H1 (cell line): Measurements from ENCODE around the gene AKAP8. TPM values are rescaled to one million over a fixed set of nuclear protein-coding genes. Genes with fewer than 3 reads are reported as not detected.

Experiments used
- CTCF ChIA-PET: fragments of 300-600 bp; sonication (Branson Sonifier 250); formaldehyde crosslinking; loops from one replicate; lab custom pipeline; 2021; ENCODE audit not compliant: partially characterized antibody; lab: Charles Lee
- POLR2A ChIA-PET: fragments of 300-600 bp; sonication (Branson Sonifier 250); formaldehyde crosslinking; loops from one replicate; lab custom pipeline; 2021; ENCODE audit warnings: inconsistent platforms; ENCODE audit not compliant: partially characterized antibody; lab: Charles Lee
- DNase-seq, 2 experiments: peaks; one replicate each; pipeline versions ENCODE4 v3.0.0 to v3.0.0-alpha.2; 2010 to 2022; ENCODE audit warnings: low spot score in 2 of 2, low read depth in 1 of 2, mixed read lengths in 1 of 2
- FAIRE-seq: peaks from 2 replicates; lab custom pipeline; 2011; peaks lifted over from hg19 to GRCh38; lab: Jason Lieb, UNC
- H2AFZ ChIP-seq: 2 replicates; pipeline ENCODE4 v1.8.1; 2012; ENCODE audit warnings: low read length, inconsistent platforms
- H2AK5ac ChIP-seq: 2 replicates; pipeline ENCODE4 v1.6.1; 2013; ENCODE audit warnings: low read depth, low read length
- H2BK120ac ChIP-seq: replicated peaks from 2 replicates; pipeline ENCODE3; 2013; ENCODE audit warnings: low read depth, low read length, inconsistent platforms
- H2BK12ac ChIP-seq: 2 replicates; pipeline ENCODE4 v1.6.1; 2013; ENCODE audit warnings: low read depth, low read length
- H2BK15ac ChIP-seq: 2 replicates; pipeline ENCODE4 v1.6.1; 2013; ENCODE audit warnings: low read length
- H2BK20ac ChIP-seq: 2 replicates; pipeline ENCODE4 v1.6.1; 2013; ENCODE audit warnings: low read length
- H2BK5ac ChIP-seq: 2 replicates; pipeline ENCODE4 v1.6.1; 2013; ENCODE audit warnings: low read depth, low read length
- H3K14ac ChIP-seq: 2 replicates; pipeline ENCODE4 v1.6.1; 2013; ENCODE audit warnings: inconsistent platforms; ENCODE audit not compliant: insufficient read length
- H3K18ac ChIP-seq: 2 replicates; pipeline ENCODE4 v1.6.1; 2013; ENCODE audit warnings: low read length; ENCODE audit errors: extremely low read depth
- H3K23ac ChIP-seq: 2 replicates; pipeline ENCODE4 v1.6.1; 2013; ENCODE audit warnings: inconsistent platforms; ENCODE audit not compliant: insufficient read length
- H3K23me2 ChIP-seq: 2 replicates; pipeline ENCODE4 v1.6.1; 2013; ENCODE audit warnings: low read depth, low read length
- H3K27ac ChIP-seq: 2 replicates; pipeline ENCODE4 v1.6.1; 2011; ENCODE audit warnings: low read depth, low read length, inconsistent platforms
- H3K27me3 ChIP-seq, 4 experiments: replicated peaks in 1 of 4; 1 replicate in 1 of 4; 2 replicates in 3 of 4; pipeline versions ENCODE4 v1.6.1 to v1.8.1; 2011 to 2013; ENCODE audit warnings: low read length in 3 of 4, mild to moderate bottlenecking in 3 of 4, inconsistent platforms in 2 of 4, mixed read lengths in 2 of 4, moderate library complexity in 1 of 4; ENCODE audit not compliant: control insufficient read depth in 3 of 4, insufficient read depth in 3 of 4; ENCODE audit errors: extremely low read depth in 1 of 4
- H3K36me3 ChIP-seq, 4 experiments: 2 replicates each; pipeline versions ENCODE4 v1.6.1 to v1.8.1; 2011 to 2013; ENCODE audit warnings: mild to moderate bottlenecking in 4 of 4, low read length in 3 of 4, moderate library complexity in 2 of 4, control low read depth in 1 of 4, inconsistent platforms in 1 of 4; ENCODE audit not compliant: insufficient read depth in 4 of 4, control insufficient read depth in 2 of 4
- H3K4ac ChIP-seq: replicated peaks from 2 replicates; pipeline ENCODE3; 2013; ENCODE audit warnings: low read length, low read depth, mixed read lengths, inconsistent platforms; ENCODE audit not compliant: insufficient read length
- H3K4me1 ChIP-seq, 4 experiments: replicated peaks in 1 of 4; 1 replicate in 1 of 4; 2 replicates in 3 of 4; pipeline versions ENCODE4 v1.6.1 to v1.8.1; 2011 to 2013; ENCODE audit warnings: low read length in 3 of 4, inconsistent platforms in 2 of 4, mixed read lengths in 1 of 4; ENCODE audit not compliant: insufficient read depth in 4 of 4, control insufficient read depth in 3 of 4
- H3K4me2 ChIP-seq, 2 experiments: 2 replicates each; pipeline versions ENCODE4 v1.6.1 to v1.8.1; 2011 to 2013; ENCODE audit warnings: low read depth in 2 of 2, low read length in 2 of 2, control low read depth in 1 of 2, inconsistent platforms in 1 of 2, mild to moderate bottlenecking in 1 of 2; ENCODE audit not compliant: insufficient read depth in 1 of 2
- H3K4me3 ChIP-seq, 4 experiments: fragments of 200-600, 300-600 bp in 1 of 4; sonication (generic), shearing (Covaris generic), sonication (Bioruptor Twin) in 1 of 4; 2 replicates each; pipeline versions ENCODE4 v1.5.1 to v1.8.1; 2011 to 2016; ENCODE audit warnings: low read length in 4 of 4, low read depth in 3 of 4, control low read depth in 2 of 4, inconsistent platforms in 2 of 4, mild to moderate bottlenecking in 2 of 4, mixed read lengths in 1 of 4, moderate library complexity in 1 of 4; ENCODE audit not compliant: insufficient read depth in 2 of 4; ENCODE audit errors: extremely low read depth in 1 of 4
- H3K56ac ChIP-seq: replicated peaks from 2 replicates; pipeline ENCODE3; 2013; ENCODE audit warnings: low read depth, mild to moderate bottlenecking, mixed read lengths, low read length, inconsistent platforms; ENCODE audit not compliant: insufficient read length
- H3K79me1 ChIP-seq: 2 replicates; pipeline ENCODE4 v1.6.1; 2013; ENCODE audit warnings: low read depth, low read length, control low read depth
- H3K79me2 ChIP-seq, 2 experiments: 2 replicates each; pipeline versions ENCODE4 v1.6.1 to v1.8.1; 2012 to 2013; ENCODE audit warnings: low read length in 2 of 2, mild to moderate bottlenecking in 2 of 2, inconsistent platforms in 1 of 2; ENCODE audit not compliant: insufficient read depth in 2 of 2, control insufficient read depth in 1 of 2
- H3K9ac ChIP-seq, 4 experiments: replicated peaks in 1 of 4; 1 replicate in 1 of 4; 2 replicates in 3 of 4; pipeline versions ENCODE4 v1.6.1 to v1.8.1; 2011 to 2013; ENCODE audit warnings: low read depth in 3 of 4, low read length in 3 of 4, control low read depth in 2 of 4, mild to moderate bottlenecking in 2 of 4, moderate library complexity in 2 of 4, inconsistent platforms in 1 of 4; ENCODE audit errors: extremely low read depth in 1 of 4
- H3K9me3 ChIP-seq, 2 experiments: 2 replicates each; pipeline versions ENCODE4 v1.6.1 to v1.8.1; 2012 to 2013; ENCODE audit warnings: mild to moderate bottlenecking in 2 of 2, moderate library complexity in 2 of 2, control low read depth in 1 of 2, inconsistent platforms in 1 of 2, low read depth in 1 of 2, low read length in 1 of 2, mixed read lengths in 1 of 2; ENCODE audit not compliant: insufficient read depth in 2 of 2
- H4K20me1 ChIP-seq, 2 experiments: replicated peaks in 1 of 2; 2 replicates each; pipeline versions ENCODE3 to v1.8.1; 2011 to 2013; ENCODE audit warnings: inconsistent platforms in 2 of 2, low read length in 2 of 2, mild to moderate bottlenecking in 1 of 2; ENCODE audit not compliant: insufficient read depth in 2 of 2, control insufficient read depth in 1 of 2
- H4K5ac ChIP-seq: 2 replicates; pipeline ENCODE4 v1.6.1; 2013; ENCODE audit warnings: low read length, low read depth, mixed read lengths, inconsistent platforms; ENCODE audit not compliant: insufficient read length
- H4K8ac ChIP-seq: 2 replicates; pipeline ENCODE4 v1.8.0; 2013; ENCODE audit warnings: mild to moderate bottlenecking, moderate library complexity, low read length, inconsistent platforms; ENCODE audit not compliant: insufficient read depth; ENCODE audit errors: extremely low read depth
- H4K91ac ChIP-seq: replicated peaks from 2 replicates; pipeline ENCODE3; 2013; ENCODE audit warnings: low read length, mixed read lengths, inconsistent platforms; ENCODE audit not compliant: insufficient read length
- BACH1 ChIP-seq: IDR thresholded peaks from 2 replicates; pipeline ENCODE4 v1.6.1; 2012; ENCODE audit warnings: low read length, improper control_type of control experiment
- CBX5 ChIP-seq: fragments of 300-800, 300-1000 bp; sonication (generic); IDR thresholded peaks from 2 replicates; pipeline ENCODE4 v1.7.1; 2016; ENCODE audit warnings: antibody characterized with exemption, low read length, low read depth
- JUN ChIP-seq: IDR thresholded peaks from 2 replicates; pipeline ENCODE4 v1.6.1; 2011; ENCODE audit warnings: low read depth, mild to moderate bottlenecking, improper control_type of control experiment, low read length
- POLR2AphosphoS5 ChIP-seq: IDR thresholded peaks from 2 replicates; pipeline ENCODE4 v1.6.1; 2011; ENCODE audit warnings: low read depth, low read length
- RFX5 ChIP-seq: IDR thresholded peaks from 2 replicates; pipeline ENCODE4 v1.6.1; 2011; ENCODE audit warnings: low read depth, low read length, improper control_type of control experiment, borderline replicate concordance
- RNF2 ChIP-seq: fragments of 200-900, 300-1000 bp; sonication (generic); IDR thresholded peaks from 2 replicates; pipeline ENCODE4 v1.7.1; 2016; ENCODE audit warnings: borderline replicate concordance, low read depth, mild to moderate bottlenecking, antibody characterized with exemption, low read length; ENCODE audit not compliant: poor library complexity, severe bottlenecking; ENCODE audit errors: missing control alignments
- TCF12 ChIP-seq: IDR thresholded peaks from 2 replicates; pipeline ENCODE4 v1.6.1; 2011; ENCODE audit warnings: low read depth, mild to moderate bottlenecking, low read length
- WGBS, 2 experiments: shearing (Covaris generic) in 1 of 2; methylation state at CpG; one replicate each; pipeline versions ENCODE4 v1.1.6 to v1.1.7; 2013 to 2015; ENCODE audit warnings: low lambda C conversion rate in 2 of 2, mixed read lengths in 2 of 2, inconsistent platforms in 1 of 2, low coverage in 1 of 2, missing lambda C conversion rate in 1 of 2; ENCODE audit not compliant: insufficient replicate concordance in 2 of 2, insufficient coverage in 1 of 2, insufficient read length in 1 of 2; ENCODE audit errors: extremely low coverage in 1 of 2, missing lambda C conversion rate in 1 of 2; 5-methylcytosine and 5-hydroxymethylcytosine counted together
- polyA plus RNA-seq, 7 experiments: library from polyadenylated mRNA; depleted of rRNA in 3 of 7; stranded (reverse) in 5 of 7; unstranded in 2 of 7; fragments of >200 nt in 5 of 7; fragments of 200-250 nt in 2 of 7; gene quantifications; 1 replicate in 5 of 7; 2 replicates in 1 of 7; 4 replicates in 1 of 7; pipeline versions ENCODE4 v1.2.1 to v1.2.3, GENCODE V29; 2011 to 2013; ENCODE audit warnings: missing spikeins in 2 of 7, mixed read lengths in 2 of 7
- total RNA-seq: library from RNA; stranded (reverse); fragmentation: NEBNext Ultra II Directional; extraction: Animal tissue kit (Norgen Biotek cat#: 25700); gene quantifications from 2 replicates; pipeline ENCODE4 v1.2.1, GENCODE V29; 2021
- TF ChIP-seq, protein P1 (sequence below), 3 experiments: IDR thresholded peaks; 1 replicate in 2 of 3; 2 replicates in 1 of 3; pipeline versions ENCODE4 v1.5.1 to v1.6.1; 2011; ENCODE audit warnings: low read length in 3 of 3, mild to moderate bottlenecking in 3 of 3, inconsistent platforms in 2 of 3, low read depth in 1 of 3, moderate library complexity in 1 of 3; ENCODE audit not compliant: insufficient read depth in 1 of 3; ENCODE audit errors: control extremely low read depth in 1 of 3

The AKAP8 gene
- total and polyA plus RNA-seq, 2 of the 8 experiments (the other 6 are each of a cell fraction or from before 2014, with no cell fraction given): 17.0 to 41.0 TPM

DNA sequence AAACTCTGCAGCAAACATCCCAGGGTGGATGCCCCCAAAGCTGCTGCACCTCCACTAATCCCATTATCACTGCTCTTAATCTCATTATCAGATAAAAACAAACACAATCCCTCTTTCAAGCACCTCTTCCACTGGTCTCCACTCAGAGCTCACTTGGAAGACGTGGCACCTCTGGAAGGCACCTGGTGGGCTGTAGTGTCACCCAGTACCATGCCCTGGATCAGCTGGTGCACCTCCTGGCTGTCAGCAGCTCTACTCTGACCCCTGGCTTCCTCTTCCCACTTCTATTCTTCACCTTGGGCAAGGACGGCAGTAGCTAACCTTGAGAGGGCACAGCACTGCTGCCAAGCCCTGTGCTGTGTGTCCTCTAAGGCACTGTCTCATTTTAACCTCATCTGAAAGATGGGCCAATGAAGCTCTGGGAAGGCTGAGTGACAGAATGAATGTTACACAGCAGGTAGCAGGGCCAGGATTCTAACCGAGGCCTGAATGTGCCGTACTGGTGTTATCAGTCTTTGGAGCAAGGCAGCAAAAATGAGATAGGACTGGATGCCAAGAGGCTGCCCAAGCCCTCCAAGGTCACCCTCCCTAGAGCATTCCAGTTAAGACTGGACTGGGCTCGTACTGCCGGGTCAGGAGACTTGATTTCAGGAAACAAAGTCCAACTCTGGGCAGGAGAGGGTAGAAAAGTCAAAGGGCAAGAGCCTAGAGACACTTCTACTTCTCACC is 54.6 kb downstream of the AKAP8 start:
- no peak overlapping the region for H4K91ac ChIP-seq
- no peak for FAIRE-seq
- no peak overlapping the region for H2BK15ac ChIP-seq
- peak overlapping the region; percentile 6; the same call in 1 of the 2 replicates for H4K8ac ChIP-seq
- CTCF ChIA-PET: interaction anchor here (0.8 to 2.2 kb wide), 7 partner anchors 9 to 94 kb away, joined by 3 to 7 read pairs (median 3); no protein-coding TSS in a partner anchor
- no peak overlapping the region for H4K5ac ChIP-seq
- no peak overlapping the region for H2BK12ac ChIP-seq
- H2BK120ac ChIP-seq: no peak overlapping the region
- peaks cover 92 to 98% of the 10 kb centered on the region in 2 experiments for H3K79me2 ChIP-seq
- H3K36me3 ChIP-seq: no peaks in the 10 kb centered on the region
- WGBS, 2 experiments: 85% methylated on average over 6 of the region's 6 CpGs; no CpG with 5 or more reads in 1 of the 2 experiments
- H3K4me2 ChIP-seq: no peak overlapping the region
- H3K56ac ChIP-seq: no peak overlapping the region
- no peaks in the 10 kb centered on the region for H3K9me3 ChIP-seq
- no peak for DNase-seq
- H3K18ac ChIP-seq: no peak overlapping the region
- no peaks in the 10 kb centered on the region for H3K27me3 ChIP-seq
- H4K20me1 ChIP-seq: peaks cover 55 to 66% of the 10 kb centered on the region in 2 experiments
- no peak overlapping the region for H2AFZ ChIP-seq
- no peak overlapping the region; the same call in 1 of the 2 replicates for H2AK5ac ChIP-seq
- no peak overlapping the region for H3K27ac ChIP-seq
- no peak overlapping the region for H3K4me3 ChIP-seq
- H3K4ac ChIP-seq: no peak overlapping the region
- no peak overlapping the region for H3K23ac ChIP-seq
- POLR2A ChIA-PET: interaction anchor here (0.8 to 2.1 kb wide), 13 partner anchors 8 to 144 kb away, joined by 3 to 6 read pairs (median 3); partner anchors contain the start of gene AKAP8
- no peaks in the 10 kb centered on the region for H3K23me2 ChIP-seq
- peaks cover 0 to 18% (median 6%) of the 10 kb centered on the region in 4 experiments for H3K4me1 ChIP-seq
- no peak overlapping the region; a peak in 1 of 7 replicates for H3K9ac ChIP-seq
- no peak overlapping the region for H2BK5ac ChIP-seq
- no peak overlapping the region for H3K14ac ChIP-seq
- H3K79me1 ChIP-seq: peaks cover 7% of the 10 kb centered on the region
- H2BK20ac ChIP-seq: no peak overlapping the region
- TF ChIP-seq BACH1: no peak
- TF ChIP-seq POLR2AphosphoS5: peak; percentile 44; the same call in 1 of the 2 replicates
- no peak for TF ChIP-seq CBX5
- no peak for TF ChIP-seq TCF12
- TF ChIP-seq JUN: no peak
- no peak for TF ChIP-seq RFX5
- TF ChIP-seq, protein P1, sequence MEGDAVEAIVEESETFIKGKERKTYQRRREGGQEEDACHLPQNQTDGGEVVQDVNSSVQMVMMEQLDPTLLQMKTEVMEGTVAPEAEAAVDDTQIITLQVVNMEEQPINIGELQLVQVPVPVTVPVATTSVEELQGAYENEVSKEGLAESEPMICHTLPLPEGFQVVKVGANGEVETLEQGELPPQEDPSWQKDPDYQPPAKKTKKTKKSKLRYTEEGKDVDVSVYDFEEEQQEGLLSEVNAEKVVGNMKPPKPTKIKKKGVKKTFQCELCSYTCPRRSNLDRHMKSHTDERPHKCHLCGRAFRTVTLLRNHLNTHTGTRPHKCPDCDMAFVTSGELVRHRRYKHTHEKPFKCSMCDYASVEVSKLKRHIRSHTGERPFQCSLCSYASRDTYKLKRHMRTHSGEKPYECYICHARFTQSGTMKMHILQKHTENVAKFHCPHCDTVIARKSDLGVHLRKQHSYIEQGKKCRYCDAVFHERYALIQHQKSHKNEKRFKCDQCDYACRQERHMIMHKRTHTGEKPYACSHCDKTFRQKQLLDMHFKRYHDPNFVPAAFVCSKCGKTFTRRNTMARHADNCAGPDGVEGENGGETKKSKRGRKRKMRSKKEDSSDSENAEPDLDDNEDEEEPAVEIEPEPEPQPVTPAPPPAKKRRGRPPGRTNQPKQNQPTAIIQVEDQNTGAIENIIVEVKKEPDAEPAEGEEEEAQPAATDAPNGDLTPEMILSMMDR (IDR thresholded peaks at IDR 0.05; ENCODE audit: control extremely low read depth in 1 of 3, insufficient read depth in 1 of 3, low read depth in 1 of 3, low read length in 3 of 3): peak in 2 of 3 experiments; percentile 22 to 23; a peak in 3 of 4 replicates
- no peak for TF ChIP-seq RNF2
